Thyroid gland (tissue), 4 donors: ENCODE data around the gene PDCD7.

ENCODE experiments used
- CTCF ChIP-seq, 6 experiments: fragments of 200-600 bp in 3 of 6; fragments of 450-650 bp in 3 of 6; sonication (generic) in 3 of 6; IDR thresholded peaks; one replicate each; pipeline ENCODE4 v1.5.1; 2016 to 2019; ENCODE audit warnings: antibody characterized with exemption in 6 of 6, mild to moderate bottlenecking in 2 of 6, inconsistent platforms in 1 of 6, moderate library complexity in 1 of 6
- POLR2A ChIP-seq, 2 donors: fragments of 450-650 bp; IDR thresholded peaks; one replicate each; pipeline ENCODE4 v1.6.1; 2017; ENCODE audit warnings: antibody characterized with exemption in 2 of 2, mild to moderate bottlenecking in 2 of 2, moderate library complexity in 1 of 2

- TF ChIP-seq POLR2A (IDR thresholded peaks at IDR 0.05), result no peak
- no peak for TF ChIP-seq CTCF (IDR thresholded peaks at IDR 0.05)
Observed at GRCh38 chr15:65099336-65099735, 34.3 kb downstream of the PDCD7 start.
